Cardiac septum (tissue), 1 donor: Measurements from ENCODE around the gene MMGT1. TPM values are rescaled to one million over a fixed set of nuclear protein-coding genes. Genes with fewer than 3 reads are reported as not detected.
"Not testable (repeated sequence)": the region's sequence is repeated elsewhere in the genome, so short reads cannot be mapped to it uniquely, and the experiment has no call there.

Experiments
- DNase-seq: peaks from one replicate; pipeline ENCODE4 v3.0.0-alpha.2; 2020; ENCODE audit warnings: low spot score
- intact Hi-C: fragments of 100-400 bp; cut with DNase I; formaldehyde crosslinking; loops from one replicate; pipeline ENCODE4 v1.14.0; 2022
- total RNA-seq: library from RNA; stranded (reverse); fragmentation: NEBNext Ultra II Directional; extraction: Animal tissue kit (Norgen Biotek cat#: 25700); gene quantifications from one replicate; pipeline ENCODE4 v1.2.1, GENCODE V29; 2021
- donor health status: DM: no; HTN: no; CAD: no.

The MMGT1 gene
- total RNA-seq, 1 donor from 2014 or later, result 29.5 TPM

- intact Hi-C loops, result loop anchor here (10.0 kb wide), 1 partner anchor 447 kb away; no protein-coding TSS in a partner anchor
- DNase-seq, result no peak
These were observed 41.9 kb downstream of the MMGT1 start for GRCh38 chrX:135931644-135932487.

- no peak for DNase-seq
- intact Hi-C loops, result no loop called here
These were observed 45.9 kb downstream of the MMGT1 start for GRCh38 chrX:135927897-135928296.

GRCh38 chrX:135923353-135923752 lies 50.4 kb downstream of the MMGT1 start:
- intact Hi-C loops, result no loop called here

GRCh38 chrX:135920516-135920915 lies 53.3 kb downstream of the MMGT1 start:
- intact Hi-C loops, DNase-seq: not testable (repeated sequence)

More at GRCh38 chrX:135923353-135923752, 50.4 kb downstream of the MMGT1 start:
- no peak for DNase-seq

GRCh38 chrX:135914404-135914803 lies 59.4 kb downstream of the MMGT1 start:
- no peak for DNase-seq
- intact Hi-C loops, result no loop called here

Other genes with a start within 250 kb of the MMGT1 start
- gene CT45A3, start 205.8 kb downstream of the MMGT1 start, total RNA-seq, result not detected
- gene CT45A5, start 188.5 kb downstream of the MMGT1 start, total RNA-seq, result not detected
- gene CT45A6, start 171.2 kb downstream of the MMGT1 start, total RNA-seq, result not detected
- gene CT45A2, start 154.0 kb downstream of the MMGT1 start, total RNA-seq, result not detected
- gene CT45A7, start 136.7 kb downstream of the MMGT1 start, total RNA-seq, result not detected
- not detected for gene CT45A8, start 119.5 kb downstream of the MMGT1 start, total RNA-seq
- not detected for gene CT45A9, start 102.2 kb downstream of the MMGT1 start, total RNA-seq
- gene CT45A10, start 80.5 kb downstream of the MMGT1 start, total RNA-seq, result not detected
- gene SAGE1, start 80.3 kb downstream of the MMGT1 start, total RNA-seq, result not detected
- gene SLC9A6, start 11.4 kb upstream of the MMGT1 start, total RNA-seq, result 12.5 TPM
- 3,112 TPM for gene FHL1, start 173.5 kb upstream of the MMGT1 start, total RNA-seq